Heart right ventricle (tissue), 16 donors: ENCODE measurements around the gene LRRC42. TPM values are rescaled to one million over a fixed set of nuclear protein-coding genes. Genes with fewer than 3 reads are reported as not detected.

ENCODE experiments used
- ATAC-seq, 8 donors: fragments of 200-7000 bp; cut with Tn5 transposase; one replicate each; pipeline ENCODE4 v1.9.1; 2020; ENCODE audit warnings: mild to moderate bottlenecking in 8 of 8, moderate library complexity in 8 of 8, moderate number of reproducible peaks in 1 of 8
- DNase-seq, 2 donors: peaks; one replicate each; pipeline ENCODE4 v3.0.0-alpha.2; 2020
- H3K27ac ChIP-seq, 10 donors: fragments of 200-600 bp; sonication (generic) in 2 of 10; one replicate each; pipeline versions ENCODE4 v1.5.0 to v1.8.0; 2020 to 2022; ENCODE audit warnings: mild to moderate bottlenecking in 3 of 10
- H3K27me3 ChIP-seq, 7 donors: fragments of 200-600 bp; one replicate each; pipeline ENCODE4 v1.8.0; 2021 to 2022; ENCODE audit warnings: mild to moderate bottlenecking in 2 of 7
- H3K36me3 ChIP-seq, 9 donors: fragments of 200-600 bp; sonication (generic) in 1 of 9; one replicate each; pipeline versions ENCODE4 v1.5.0 to v1.8.0; 2020 to 2022; ENCODE audit warnings: mild to moderate bottlenecking in 2 of 9
- H3K4me1 ChIP-seq, 9 donors: fragments of 200-600 bp; sonication (generic) in 1 of 9; one replicate each; pipeline versions ENCODE4 v1.5.0 to v1.8.0; 2020 to 2022; ENCODE audit warnings: mild to moderate bottlenecking in 4 of 9
- H3K4me3 ChIP-seq, 10 donors: fragments of 200-600 bp; sonication (generic) in 2 of 10; one replicate each; pipeline versions ENCODE4 v1.5.0 to v1.8.0; 2020 to 2022; ENCODE audit warnings: mild to moderate bottlenecking in 7 of 10, moderate library complexity in 2 of 10
- H3K9me3 ChIP-seq, 11 donors: fragments of 200-600 bp in 10 of 11; sonication (generic) in 2 of 11; one replicate each; pipeline versions ENCODE4 v1.5.0 to v1.8.0; 2013 to 2022; ENCODE audit warnings: mild to moderate bottlenecking in 2 of 11, control low read depth in 1 of 11, moderate library complexity in 1 of 11
- CTCF ChIP-seq, 9 donors: fragments of 200-600 bp; sonication (generic) in 2 of 9; IDR thresholded peaks; one replicate each; pipeline versions ENCODE4 v1.5.0 to v1.8.0; 2021 to 2022; ENCODE audit warnings: antibody characterized with exemption in 9 of 9, mild to moderate bottlenecking in 5 of 9, moderate library complexity in 1 of 9
- WGBS, 2 donors: extraction: QIAGEN DNeasy Blood & Tissue Kit; methylation state at CpG; one replicate each; pipeline ENCODE4 v1.1.7; 2013; ENCODE audit warnings: inconsistent platforms in 1 of 2; 5-methylcytosine and 5-hydroxymethylcytosine counted together
- intact Hi-C, 10 donors: fragments of 100-400 bp; cut with DNase I; formaldehyde crosslinking; loops; one replicate each; pipeline versions ENCODE4 v1.11.1 to v1.14.2; 2022
- polyA plus RNA-seq, 2 donors: library from polyadenylated mRNA; stranded (reverse); fragments of 200-250 nt; gene quantifications; one replicate each; pipeline ENCODE4 v1.2.3, GENCODE V29; 2013
- total RNA-seq, 10 donors: library from RNA; stranded (reverse); fragmentation: NEBNext Ultra II Directional in 3 of 10; extraction: Animal tissue kit (Norgen Biotek cat#: 25700) in 3 of 10; gene quantifications; one replicate each; pipeline versions ENCODE4 v1.2.1 to v1.2.4, GENCODE V29; 2021 to 2023
- donor health status: Arrhythmogenic right ventricular cardiomyopathy.
- donor health status: ischemic (EF 13 %, LVEDD 7.1; RV severe dilation, severe dysfunction).
- donor health status: healthy with polysubstance abuse.
- donor health status: DM: no; HTN: yes; CAD: no.
- donor health status: DM: no; HTN: no; CAD: no.
- donor health status: ischemic (EF 25% LVEDD 6.9; RV normal size, moderate dysfunction).
- donor health status: ischemic (EF 25% LVEDD 5.7; RV mildly dilated, moderate dysfunction).
- donor health status: healthy.
- donor health status: DM: yes; HTN: yes; CAD: no.
- donor health status: Ischemic cardiomyopathy.
- donor health status: ischemic (EF 35%, LVEDD 5.7; RV mildly dilated, moderate dysfunction).
- donor health status: nonischemic (EF 11% LVEDD 7.7; RV severe dilation, severe dysfunction).
- donor health status: DM: yes; HTN: yes; CAD: no.
- donor health status: PGD.
- donor health status: ischemic (EF 29% LVEDD 5.4; RV normal size, mild dysfunction).
- donor health status: nonischemic (EF 23%, LVEDD 6.1; RV moderate dilation, normal function).

The LRRC42 gene
- total and polyA plus RNA-seq, 12 donors: 2.9 to 16.5 (median 13.9) TPM

DNA sequence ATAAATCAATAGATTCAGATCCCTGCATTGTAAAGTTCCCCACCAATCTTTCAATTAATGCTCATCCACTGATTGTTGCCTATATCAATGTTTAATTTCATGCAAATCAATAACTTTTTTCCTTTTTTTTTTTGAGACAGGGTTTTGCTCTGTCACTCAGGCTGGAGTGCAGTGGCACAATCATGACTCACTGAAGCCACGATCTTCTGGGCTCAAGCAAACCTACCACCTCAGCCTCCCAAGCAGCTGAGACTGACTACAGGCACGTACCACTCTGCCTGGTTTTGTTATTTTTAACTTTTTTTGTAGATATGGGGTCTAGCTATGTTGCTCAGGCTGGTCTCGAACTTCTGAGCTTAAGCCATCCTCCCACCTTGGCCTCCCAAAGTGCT is 26.5 kb upstream of the LRRC42 start:
- ATAC-seq: no peak

GRCh38 chr1:53927376-53927881 is 18.7 kb upstream of the LRRC42 start:
- intact Hi-C loops: no loop called here
- Histone ChIP-seq H3K4me1 (no peaks in the 10 kb centered on the region), H3K27ac (no peak overlapping the region), H3K9me3 (peaks cover 0 to 8% (median 5%) of the 10 kb centered on the region in 11 donors), H3K4me3 (no peak overlapping the region), H3K27me3 (no peaks in the 10 kb centered on the region), H3K36me3 (peaks cover 0 to 79% (median 9%) of the 10 kb centered on the region in 9 donors)
- no peak for TF ChIP-seq CTCF (IDR thresholded peaks at IDR 0.05)
- WGBS, 2 donors: 95 to 99% methylated on average over 2 of the region's 2 CpGs
- no peak for DNase-seq
- no peak for ATAC-seq

More for the DNA sequence above, 26.5 kb upstream of the LRRC42 start:
- no peak for DNase-seq
- Histone ChIP-seq H3K9me3 (no peaks in the 10 kb centered on the region), H3K4me3 (no peak overlapping the region), H3K36me3 (peaks cover 0 to 88% (median 16%) of the 10 kb centered on the region in 9 donors), H3K27me3 (no peaks in the 10 kb centered on the region), H3K27ac (no peak overlapping the region), H3K4me1 (no peaks in the 10 kb centered on the region)
- TF ChIP-seq CTCF (IDR thresholded peaks at IDR 0.05): no peak
- intact Hi-C loops: no loop called here
- 96 to 99% methylated on average over 3 of the region's 3 CpGs for WGBS, 2 donors

DNA sequence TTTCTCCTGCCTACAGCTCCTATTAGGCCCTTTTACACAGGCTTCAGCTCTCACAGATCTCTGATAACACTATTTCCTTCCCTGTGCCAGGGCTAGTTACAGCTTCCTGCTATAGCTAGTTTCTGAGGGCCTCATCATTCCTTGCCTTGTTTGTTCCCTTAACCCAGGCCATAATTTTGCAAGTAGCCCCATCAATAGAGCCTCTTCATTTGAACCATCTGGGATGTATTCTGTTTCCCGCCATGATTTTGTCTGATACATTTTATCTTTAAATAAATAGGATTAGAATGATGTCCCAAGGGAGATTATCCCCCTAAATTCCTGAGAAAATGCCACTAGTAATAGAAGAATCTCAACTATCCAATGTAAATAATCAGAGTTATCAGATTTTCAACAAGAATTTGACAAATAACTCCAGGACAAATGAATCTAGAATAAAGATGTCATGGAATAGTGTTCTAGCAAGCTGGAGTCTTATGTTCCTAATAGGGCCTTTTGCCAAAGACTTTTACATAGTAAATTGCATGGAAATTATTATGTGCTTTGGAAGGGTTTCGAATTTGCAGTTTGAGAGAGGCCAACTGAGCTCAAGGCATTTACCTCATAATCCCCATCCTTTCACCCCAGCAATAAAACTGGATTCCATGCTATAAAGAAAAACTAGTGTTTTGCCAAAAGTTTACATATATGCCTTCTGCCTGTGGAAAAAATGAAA is 16.7 kb upstream of the LRRC42 start:
- H3K36me3 ChIP-seq: peaks cover 0 to 65% (median 0%) of the 10 kb centered on the region in 9 donors
- no peaks in the 10 kb centered on the region for H3K27me3 ChIP-seq
- WGBS, 2 donors: 81 to 87% methylated on average over 2 of the region's 2 CpGs
- DNase-seq (no peak), ATAC-seq (no peak)
- no peak for TF ChIP-seq CTCF (IDR thresholded peaks at IDR 0.05)
- no peak overlapping the region for H3K27ac ChIP-seq
- no peaks in the 10 kb centered on the region for H3K4me1 ChIP-seq
- no peak overlapping the region for H3K4me3 ChIP-seq
- intact Hi-C loops: no loop called here
- peaks cover 0 to 15% (median 6%) of the 10 kb centered on the region in 11 donors for H3K9me3 ChIP-seq

GRCh38 chr1:53930932-53931331 is 15.2 kb upstream of the LRRC42 start:
- intact Hi-C loops: no loop called here
- DNase-seq (no peak), ATAC-seq (no peak)
- Histone ChIP-seq H3K27me3 (no peaks in the 10 kb centered on the region), H3K36me3 (peaks cover 0 to 69% (median 7%) of the 10 kb centered on the region in 9 donors), H3K9me3 (peaks cover 0 to 21% (median 6%) of the 10 kb centered on the region in 11 donors), H3K27ac (no peak overlapping the region), H3K4me3 (no peak overlapping the region), H3K4me1 (no peaks in the 10 kb centered on the region)
- WGBS, 2 donors: 87 to 92% methylated on average over 3 of the region's 3 CpGs
- TF ChIP-seq CTCF (IDR thresholded peaks at IDR 0.05): no peak
